CD4-positive, alpha-beta T cell treated with Interleukin-6 at 100 ng/mL for 8 hours (primary cell): Measurements from ENCODE around the gene CEP89.
"Not testable (repeated sequence)": the region's sequence is repeated elsewhere in the genome, so short reads cannot be mapped to it uniquely, and the experiment has no call there.

ENCODE experiments used
- DNase-seq: peaks from one replicate; pipeline ENCODE4 v3.0.0-alpha.2; 2020; ENCODE audit warnings: mixed read lengths, low spot score

Gene CEP89

DNA sequence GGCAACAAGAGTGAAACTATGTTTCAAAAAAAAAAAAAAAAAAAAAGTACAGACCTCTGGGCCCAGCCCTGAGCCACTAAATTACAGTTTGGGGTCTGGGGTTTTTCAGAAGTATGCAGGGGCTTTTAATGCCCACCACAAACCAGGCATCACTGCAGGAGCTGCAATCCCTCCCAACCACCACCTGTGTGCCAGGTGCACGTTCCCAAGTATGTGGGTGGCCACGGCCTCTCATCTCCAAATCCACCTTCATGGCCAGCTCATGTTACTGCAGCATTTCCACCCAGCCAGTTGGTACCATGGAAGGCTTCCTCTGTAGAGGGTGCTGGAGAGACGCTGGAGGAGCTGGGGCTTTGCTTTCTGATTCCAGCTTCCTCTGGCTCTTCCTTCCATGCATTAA is 26.5 kb downstream of the CEP89 start:
- no peak for DNase-seq

DNA sequence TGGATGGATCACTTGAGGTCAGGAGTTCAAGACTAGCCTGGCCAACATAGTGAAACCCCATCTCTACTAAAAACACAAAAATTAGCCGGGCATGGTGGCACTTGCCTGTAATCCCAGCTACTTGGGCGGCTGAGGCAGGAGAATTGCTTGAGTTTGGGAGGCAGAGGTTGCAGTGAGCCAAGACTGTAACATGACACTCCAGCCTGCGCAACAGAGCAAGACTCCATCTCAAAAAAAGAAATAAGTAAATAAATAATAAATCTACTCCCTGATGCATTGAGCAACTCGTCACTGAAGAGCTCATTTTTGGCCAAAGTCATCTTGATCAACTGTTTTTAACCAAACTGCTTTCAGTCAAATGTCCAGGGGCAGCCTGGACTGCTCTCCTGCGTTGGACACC is 30.5 kb downstream of the CEP89 start:
- not testable (repeated sequence) for DNase-seq

DNA sequence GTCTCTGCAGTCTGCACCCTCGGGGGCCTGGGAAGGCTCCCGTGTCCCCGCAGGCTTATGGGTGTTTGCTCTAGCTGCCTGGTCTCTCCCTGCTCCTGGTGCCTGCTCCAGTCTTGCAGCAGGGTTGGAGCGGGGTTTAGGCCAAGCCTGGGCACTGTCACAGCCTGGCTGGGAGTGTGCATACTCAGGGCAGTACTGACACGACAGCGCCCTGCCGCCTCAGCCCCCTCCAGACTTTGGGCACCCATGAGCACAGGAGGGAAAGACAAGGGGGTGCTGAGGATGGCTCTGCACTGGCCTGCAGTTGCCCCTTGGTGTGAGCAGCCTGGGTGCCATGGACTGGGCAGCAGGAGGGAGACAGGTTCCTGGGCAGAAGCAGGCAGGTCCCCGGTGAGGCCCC is 35.7 kb downstream of the CEP89 start:
- no peak for DNase-seq

DNA sequence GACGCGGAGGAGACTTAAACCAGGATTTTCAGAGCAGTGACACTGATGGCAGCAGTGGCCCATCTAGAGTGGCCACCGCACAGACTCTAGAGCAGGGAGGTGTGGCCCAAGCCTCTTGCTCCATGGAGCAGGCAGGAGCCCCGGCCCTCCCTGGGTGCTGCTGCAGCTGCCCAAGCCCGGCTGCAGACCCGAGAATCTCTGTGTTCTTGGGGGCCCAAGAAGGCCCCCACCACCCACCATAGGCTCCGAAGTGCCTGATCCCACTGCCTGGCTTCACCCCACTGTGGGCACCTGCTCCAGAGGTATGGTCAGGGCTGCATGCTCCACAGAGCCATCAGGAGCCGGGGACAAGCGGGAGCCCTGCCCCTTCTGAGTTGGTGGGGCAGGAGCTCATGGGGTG is 36.1 kb downstream of the CEP89 start:
- DNase-seq = no peak

DNA sequence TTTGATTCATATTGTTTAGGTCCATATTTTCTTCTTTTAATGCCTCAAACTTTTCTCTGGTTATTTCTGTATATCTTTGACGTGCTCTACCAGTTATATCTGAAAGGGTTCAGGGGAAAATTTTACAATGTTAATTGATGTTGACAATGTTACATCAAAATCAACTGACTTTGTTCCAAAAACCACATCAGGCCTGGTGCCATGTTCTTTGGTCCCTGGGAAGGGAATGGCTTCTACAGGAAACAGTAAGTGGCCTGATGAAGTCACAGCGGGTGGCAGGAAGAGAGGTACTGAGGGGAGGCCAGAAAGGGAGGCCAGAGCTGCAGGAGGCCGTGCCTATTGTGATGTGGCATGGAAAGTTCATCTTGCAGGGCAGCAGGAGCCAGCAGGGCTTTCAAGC is 38.2 kb downstream of the CEP89 start:
- no peak for DNase-seq

DNA sequence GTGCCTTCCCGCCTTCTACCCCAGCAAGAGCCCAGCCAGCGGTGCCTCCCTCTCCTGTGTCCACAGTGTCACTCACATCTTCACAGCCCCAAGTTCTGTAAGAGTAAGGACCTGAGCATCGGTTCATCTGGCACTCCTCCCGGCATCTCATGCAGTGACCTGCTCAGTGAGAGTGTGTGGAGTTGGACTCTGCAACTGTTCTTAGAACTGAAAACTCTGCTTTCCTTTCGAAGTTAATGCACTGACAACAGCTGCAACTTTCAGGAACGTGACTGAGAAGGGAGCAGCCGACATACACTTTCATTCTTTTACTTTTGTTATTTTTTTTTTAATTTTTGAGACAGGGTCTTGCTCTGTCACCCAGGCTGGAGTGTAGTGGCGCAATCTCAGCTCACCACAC is 41.2 kb downstream of the CEP89 start:
- no peak for DNase-seq

DNA sequence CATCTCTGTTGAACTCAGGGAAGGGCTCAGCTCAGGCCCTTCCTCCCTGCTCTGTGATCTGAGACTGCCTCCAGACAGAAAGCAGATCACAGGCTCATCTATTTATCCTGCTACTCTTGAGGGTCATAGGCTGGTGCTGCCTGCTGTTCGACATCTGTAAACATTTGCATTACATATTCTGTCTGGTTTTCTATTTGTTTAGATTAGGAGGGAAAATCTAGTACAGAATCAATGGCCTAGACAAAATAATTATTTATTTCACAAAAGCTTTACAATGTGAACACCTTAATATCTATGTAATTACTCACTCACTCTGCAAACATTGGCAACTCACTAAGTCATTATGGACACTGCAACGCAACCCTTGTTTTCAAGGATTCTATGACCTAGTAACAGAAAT is 43.0 kb downstream of the CEP89 start:
- DNase-seq = no peak

DNA sequence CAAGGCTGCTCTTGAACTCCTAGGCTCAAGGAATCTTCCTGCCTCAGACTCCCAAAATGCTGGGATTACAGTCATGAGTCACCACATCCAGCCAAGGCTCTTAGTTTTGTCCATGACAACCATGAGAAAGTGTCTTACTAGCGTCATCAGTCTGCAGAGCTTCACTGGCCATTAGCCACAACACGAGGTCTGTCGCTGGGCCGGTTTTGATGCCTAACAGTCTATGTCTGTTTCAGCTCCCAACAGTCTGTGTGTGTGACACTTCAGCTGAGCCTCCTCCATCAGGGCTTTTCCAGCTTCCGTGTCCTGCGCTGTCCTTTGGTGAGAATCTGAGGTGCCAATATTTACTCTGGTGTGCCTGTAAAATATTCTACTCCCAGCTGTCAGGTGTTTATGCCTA is 47.6 kb downstream of the CEP89 start:
- DNase-seq = no peak

DNA sequence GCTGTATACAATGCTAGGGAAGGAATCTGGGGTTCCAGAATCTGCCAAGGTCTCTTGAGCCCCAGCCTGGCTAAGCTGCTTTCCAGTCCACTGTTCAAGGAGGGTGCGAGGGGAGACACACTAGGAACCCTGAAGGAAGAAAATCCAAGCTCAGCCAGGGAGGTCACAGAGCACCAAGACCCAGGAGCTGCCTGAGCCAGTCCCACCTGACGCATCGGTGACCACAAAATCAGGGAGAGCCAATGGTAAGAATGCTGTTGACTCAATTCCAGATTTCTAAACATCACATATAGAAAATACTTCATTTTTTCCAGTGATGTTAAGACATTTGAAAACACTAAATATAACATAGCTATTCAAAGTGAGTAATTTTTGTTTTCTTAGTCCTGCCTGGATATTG is 50.1 kb downstream of the CEP89 start:
- no peak for DNase-seq

DNA sequence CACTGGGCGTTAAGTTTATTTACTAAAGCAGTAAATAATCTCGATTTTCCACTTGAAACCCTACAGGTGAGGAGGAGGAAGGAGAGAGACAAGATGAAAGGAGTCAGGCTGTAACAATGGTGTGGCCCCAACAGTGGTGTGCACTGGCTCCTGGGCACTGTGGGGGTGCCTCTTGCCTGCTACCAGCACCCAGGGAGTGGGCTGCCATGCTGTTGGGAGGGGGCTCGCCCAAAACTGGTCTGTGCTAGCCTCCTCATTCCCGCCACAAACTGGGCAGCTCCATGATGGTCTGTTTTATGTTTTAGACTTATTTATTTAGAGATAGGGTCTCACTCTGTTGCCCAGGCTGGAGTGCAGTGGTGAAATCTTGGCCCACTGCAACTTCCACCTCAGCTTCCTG is 52.4 kb downstream of the CEP89 start:
- DNase-seq = no peak

DNA sequence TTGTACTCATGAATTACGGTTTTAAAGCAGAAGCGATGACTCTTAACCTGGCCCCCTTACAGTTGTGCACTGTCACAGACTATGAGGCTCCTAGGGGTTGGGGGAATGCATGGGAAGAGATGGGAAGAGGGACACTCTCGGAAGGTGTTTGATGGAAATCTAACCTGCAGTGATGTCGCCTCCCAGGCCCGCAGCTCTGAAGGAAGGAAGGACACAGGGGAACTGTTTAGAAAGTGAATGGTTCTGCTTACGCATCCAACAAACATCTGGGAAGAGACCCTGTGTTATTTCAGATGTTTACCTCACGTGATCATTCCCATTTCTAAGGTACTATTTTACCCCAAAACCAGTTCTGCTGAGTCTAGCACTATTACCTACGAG is 54.2 kb downstream of the CEP89 start:
- no peak for DNase-seq

DNA sequence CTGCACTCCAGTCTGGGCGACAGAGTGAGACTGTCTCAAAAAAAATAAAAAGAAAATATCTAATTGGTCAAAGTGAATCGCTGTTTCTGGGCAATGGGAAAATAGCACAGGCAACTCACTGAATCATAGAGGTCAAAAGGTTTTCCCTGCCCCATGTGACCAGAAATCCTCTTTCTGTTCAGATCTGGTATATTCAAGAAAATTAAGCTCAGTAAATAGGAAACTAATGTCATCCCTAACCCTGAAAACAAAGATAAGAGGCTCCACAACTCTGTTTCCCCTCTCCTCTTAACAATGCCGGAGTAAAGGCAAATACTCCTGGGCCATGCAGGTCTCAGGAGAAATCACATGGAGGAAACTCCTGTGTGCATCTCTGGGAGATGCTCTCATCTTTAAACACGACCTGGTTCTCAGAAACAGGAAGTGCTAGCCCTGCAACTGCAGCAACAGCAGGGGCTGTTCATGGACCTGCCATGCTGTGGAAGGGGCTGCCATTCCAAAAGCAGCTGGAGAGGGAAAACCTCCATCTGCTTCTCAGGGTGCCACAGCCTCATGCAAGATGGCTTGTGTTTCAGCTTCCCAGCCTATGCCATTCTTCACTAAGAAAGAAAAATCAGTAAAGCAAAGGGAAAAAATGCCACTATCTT is 54.7 kb downstream of the CEP89 start:
- no peak for DNase-seq

DNA sequence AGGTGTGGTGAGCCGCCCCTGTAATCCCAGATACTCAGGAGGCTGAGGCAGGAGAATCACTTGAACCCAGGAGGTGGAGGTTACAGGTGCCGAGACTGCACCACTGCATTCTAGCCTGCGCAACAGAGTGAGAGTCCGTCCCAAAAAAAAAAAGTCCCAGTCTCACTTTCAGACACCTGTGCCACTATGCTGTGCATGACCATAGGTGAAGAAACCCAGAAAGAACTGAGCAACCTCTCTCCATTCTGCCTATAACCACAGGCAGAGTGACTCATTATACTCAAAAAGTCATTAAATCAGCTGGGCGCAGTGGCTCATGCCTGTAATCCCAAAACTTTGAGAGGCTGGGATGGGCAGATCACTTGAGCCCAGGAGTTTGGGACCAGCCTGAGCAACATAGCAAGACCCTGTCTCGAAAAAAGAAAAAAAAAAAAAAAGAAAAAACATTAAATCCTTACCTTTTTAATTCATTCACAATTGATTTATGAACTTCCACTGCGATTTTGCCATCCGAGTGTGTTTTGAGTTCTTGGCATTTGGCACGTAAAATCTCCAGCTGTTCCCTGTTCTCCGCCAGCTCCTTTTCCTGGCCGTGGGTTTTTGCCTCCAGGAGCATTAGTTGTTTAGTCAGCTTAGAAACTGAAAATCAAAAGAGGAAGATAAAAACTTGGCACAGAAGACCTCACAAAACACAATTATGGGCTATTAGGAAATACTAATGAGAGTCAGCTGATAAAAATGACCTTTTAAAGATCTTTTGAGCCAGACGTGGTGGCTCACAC is 56.7 kb downstream of the CEP89 start:
- DNase-seq = no peak

DNA sequence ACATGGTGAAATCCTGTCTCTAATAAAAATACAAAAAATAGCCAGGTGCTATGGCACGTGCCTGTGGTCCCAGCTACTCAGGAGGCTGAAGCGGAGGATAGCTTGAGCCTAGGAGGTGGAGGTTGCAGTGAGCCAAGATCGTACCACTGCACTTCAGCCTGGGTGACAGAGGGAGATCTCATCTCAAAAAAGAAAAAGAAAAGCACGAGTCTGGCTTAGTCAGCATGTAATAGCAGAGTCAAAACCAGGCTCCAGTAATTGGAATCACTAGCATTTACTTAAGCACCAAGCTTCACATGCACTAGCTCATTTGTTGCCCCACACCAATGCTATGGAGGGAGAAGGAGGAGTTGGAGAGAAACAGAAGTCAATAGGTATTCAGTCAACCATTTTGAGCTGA is 60.3 kb downstream of the CEP89 start:
- no peak for DNase-seq

DNA sequence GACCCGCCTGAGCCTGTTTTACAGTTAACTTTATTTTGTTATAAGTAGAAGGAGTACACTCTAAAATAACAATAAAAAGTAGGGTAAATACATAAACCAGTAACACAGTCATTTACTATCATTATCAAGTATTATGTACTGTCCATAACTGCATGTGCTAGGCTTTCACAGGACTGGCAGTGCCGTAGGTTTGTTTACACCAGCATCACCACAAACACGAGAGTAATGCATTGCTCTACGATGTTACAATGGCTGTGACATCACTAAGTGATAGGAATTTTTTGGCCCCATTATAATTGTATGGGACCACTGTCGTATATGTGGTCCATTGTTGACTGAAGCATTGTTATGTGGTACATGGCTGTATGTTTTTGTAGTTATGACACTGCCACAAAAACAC is 60.9 kb downstream of the CEP89 start:
- no peak for DNase-seq

DNA sequence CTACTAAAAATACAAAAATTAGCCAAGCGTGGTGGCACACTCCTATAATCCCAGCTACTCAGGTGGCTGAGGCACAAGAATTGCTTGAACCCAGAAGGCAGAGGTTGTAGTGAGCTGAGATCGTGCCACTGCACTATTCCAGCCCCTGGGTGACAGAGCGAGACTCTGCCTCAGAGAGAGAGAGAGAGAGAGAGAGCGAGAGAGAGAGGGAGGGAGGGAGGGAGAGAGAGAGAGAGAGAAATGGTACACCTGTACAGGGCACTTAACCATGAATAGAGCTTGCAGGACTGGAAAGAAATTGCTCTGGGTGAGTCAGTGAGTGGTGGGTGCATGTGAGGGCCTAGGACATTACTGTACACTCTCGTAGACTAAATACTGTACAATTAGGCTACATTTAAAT is 61.7 kb downstream of the CEP89 start:
- no peak for DNase-seq

DNA sequence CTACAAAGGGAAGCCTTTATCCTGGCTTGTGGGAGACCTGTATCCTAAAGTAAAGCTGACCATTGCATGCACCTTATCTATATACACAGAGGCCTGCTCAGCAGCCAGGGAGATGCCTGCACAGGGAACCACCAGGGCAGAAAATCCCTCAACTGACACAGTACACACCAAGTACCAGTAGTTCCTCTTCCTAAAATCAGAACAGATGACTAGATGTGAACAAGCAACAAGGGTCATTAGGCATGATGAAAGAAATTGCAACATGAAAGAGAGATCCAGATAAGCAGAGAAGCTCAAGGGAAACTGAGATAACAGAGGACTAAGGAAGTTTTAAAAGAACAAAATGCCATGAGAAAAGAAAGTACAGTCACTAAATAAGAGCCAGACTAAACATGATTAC is 62.5 kb downstream of the CEP89 start:
- no peak for DNase-seq

DNA sequence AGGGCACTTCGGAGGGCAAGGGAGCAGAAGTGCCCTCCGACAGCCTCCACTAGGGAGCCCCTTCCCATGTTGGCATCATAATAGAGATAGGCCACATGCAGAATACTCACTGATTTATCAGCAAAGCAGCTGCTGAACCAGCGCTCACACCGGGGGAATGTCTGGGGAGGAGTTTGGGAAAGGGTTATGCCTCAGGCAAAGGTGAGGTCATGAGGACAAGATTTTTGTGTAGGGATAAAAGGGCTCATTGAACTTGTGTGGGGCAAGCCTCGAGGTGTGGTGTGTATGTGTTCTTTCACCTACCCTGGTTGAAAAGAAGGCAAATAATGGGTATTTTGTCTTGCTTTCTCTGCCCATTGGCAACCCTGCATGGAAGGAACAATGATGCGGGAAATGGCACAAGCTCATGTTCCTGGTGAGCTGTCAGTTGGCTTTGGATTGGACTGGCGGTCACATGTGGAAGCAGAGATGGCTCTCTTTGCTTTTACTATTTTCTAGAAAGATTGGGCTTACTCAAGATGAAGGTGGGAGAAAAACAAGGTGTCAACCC is 63.0 kb downstream of the CEP89 start:
- no peak for DNase-seq

DNA sequence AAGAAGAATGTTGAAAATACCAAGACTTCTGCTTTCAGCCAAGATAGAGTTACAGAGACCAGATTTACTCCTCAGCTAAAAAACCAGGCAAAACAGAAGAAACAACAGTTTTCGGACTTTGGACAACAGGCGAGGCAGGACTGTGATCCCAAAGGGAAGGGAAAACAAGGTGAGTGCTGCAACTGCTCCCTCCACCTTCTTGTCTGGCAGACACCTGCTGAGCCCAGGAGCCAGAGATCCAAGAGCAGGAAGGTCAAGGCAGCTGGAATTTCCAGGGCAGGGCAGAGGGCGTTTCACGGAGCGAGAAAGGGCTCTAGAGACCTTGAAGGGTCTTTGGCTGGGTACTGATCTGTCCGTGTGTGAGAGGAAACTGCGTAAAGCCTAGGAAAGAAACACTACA is 69.3 kb downstream of the CEP89 start:
- no peak for DNase-seq

DNA sequence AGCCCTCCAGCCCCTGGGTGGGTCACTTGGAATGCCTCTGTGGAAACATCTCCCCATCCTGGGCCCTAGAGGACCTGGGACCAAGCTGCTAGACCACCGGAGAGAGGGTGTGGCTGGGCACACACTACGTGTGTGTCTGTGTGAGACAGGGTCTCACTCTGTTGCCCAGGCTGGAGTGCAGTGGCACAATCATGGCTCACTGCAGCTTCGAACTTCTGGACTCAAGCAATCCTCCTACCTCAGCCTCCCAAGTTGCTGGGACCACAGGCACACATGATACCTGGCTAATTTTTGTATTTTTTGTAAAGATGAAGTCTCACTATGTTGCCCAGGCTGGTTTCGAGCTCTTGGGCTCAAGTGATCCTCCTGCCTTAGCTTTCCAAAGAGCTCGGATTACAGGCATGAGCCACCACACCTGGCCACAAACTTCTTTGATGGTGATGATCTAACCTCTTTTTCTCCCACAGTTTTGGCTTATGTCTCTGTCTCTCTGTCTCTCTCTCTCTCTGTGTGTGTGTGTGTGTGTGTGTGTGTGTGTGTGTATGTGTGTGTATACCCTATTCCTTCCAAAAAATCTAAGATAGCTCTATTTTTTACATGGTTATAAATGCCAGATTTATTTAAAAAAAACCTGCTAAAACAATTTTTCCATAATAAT is 70.1 kb downstream of the CEP89 start:
- DNase-seq = no peak

DNA sequence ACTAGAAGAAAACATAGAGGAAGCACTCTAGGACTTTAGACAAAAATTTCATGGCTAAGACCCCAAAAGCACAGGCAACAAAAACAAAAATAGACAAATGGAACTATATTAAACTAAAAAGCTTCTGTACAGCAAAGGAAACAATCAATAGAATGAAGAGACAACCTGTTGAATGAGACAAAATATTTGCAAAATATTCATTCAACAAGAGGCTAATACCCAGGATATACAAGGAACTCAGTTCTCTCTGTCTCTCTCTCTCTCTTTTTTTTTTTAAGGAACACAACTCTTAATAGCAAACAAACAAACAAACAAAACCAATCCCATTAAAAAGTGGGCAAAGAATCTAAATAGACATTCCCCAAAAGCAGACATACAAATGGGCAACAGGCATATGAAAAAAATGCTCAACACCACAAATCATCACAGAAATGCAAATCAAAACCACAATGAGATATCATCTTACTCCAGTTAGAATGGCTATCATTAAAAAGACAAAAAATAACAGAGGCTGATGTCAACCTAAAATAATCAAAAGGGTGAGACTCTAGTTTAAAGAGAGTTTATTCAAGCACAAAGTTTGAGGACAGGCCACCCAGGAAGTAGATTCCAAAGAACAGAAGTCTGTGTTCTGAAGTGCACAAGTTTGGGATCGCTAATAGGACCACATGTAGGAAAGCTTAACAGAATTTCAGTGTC is 75.1 kb downstream of the CEP89 start:
- no peak for DNase-seq

DNA sequence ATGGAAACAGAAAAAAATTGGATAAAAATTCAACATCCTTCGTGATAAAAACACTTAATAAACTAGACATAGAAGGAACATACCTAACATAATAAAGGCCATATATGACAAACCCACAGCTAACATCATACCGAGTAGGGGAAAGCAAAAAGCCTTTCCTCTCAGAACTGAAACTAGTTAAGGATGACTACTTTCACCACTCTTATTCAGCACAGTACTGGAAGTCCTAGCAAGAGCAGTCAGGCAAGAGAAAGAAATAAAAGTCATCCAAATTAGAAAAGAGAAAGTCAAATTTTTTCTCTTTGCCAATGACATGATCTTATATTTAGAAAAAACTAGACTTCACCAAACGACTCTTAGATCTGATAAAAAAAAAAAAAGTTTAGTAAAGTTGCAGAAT is 76.4 kb downstream of the CEP89 start:
- no peak for DNase-seq

DNA sequence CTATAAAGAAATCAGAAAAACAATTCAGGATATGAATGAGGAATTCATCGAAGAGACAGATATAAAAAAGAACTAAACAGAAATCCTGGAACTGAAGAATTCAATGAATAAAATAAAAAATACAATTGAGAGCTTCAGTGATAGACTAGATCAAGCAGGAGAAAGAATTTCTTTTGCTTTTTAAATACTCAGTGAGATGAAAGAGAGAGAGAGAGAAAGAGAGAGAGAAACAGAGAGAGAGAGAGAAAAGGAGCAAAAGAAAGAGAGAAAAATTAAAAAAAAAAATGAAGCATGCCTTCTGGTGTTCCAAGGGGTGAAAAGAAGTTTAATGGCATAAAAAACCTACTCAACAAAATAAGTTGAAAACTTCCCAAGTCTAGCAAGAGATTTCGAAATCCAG is 80.1 kb downstream of the CEP89 start:
- no peak for DNase-seq
